Right kidney (tissue), 1 donor: ENCODE measurements around the gene PROB1.
"Not testable (repeated sequence)": the region's sequence is repeated elsewhere in the genome, so short reads cannot be mapped to it uniquely, and the experiment has no call there.

ENCODE experiments used
- DNase-seq: peaks from one replicate; pipeline ENCODE4 v3.0.0-alpha.2; 2016

The PROB1 gene

GRCh38 chr5:139392678-139393496, 2.0 kb downstream of the PROB1 start:
- DNase-seq = peak; percentile 81

GRCh38 chr5:139392324-139392677, 2.6 kb downstream of the PROB1 start:
- DNase-seq = peak; percentile 77

- no peak for DNase-seq
Measured at GRCh38 chr5:139391570-139392323, 3.2 kb downstream of the PROB1 start.

GRCh38 chr5:139390639-139391569, 4.0 kb downstream of the PROB1 start:
- DNase-seq = no peak

GRCh38 chr5:139389701-139390638, 4.9 kb downstream of the PROB1 start, which contains the start of gene MZB1:
MZB1 (minus strand) TSS chr5:139389913; CDS start chr5:139389856, 57 bp downstream.
- no peak for DNase-seq

- peak; percentile 43 for DNase-seq
Measured at GRCh38 chr5:139388198-139388821, 6.6 kb downstream of the PROB1 start.

- DNase-seq = no peak
Measured at GRCh38 chr5:139387611-139388197, 7.2 kb downstream of the PROB1 start.

- DNase-seq = not testable (repeated sequence)
Measured at GRCh38 chr5:139386956-139387355, 7.9 kb downstream of the PROB1 start.

GRCh38 chr5:139386050-139386438, 8.9 kb downstream of the PROB1 start:
- no peak for DNase-seq

- no peak for DNase-seq
Measured at GRCh38 chr5:139385061-139386049, 9.5 kb downstream of the PROB1 start.

GRCh38 chr5:139384591-139385051, 10.3 kb downstream of the PROB1 start:
- DNase-seq = no peak

GRCh38 chr5:139383993-139384590, 10.8 kb downstream of the PROB1 start:
- DNase-seq = no peak

GRCh38 chr5:139383275-139383992, 11.5 kb downstream of the PROB1 start, which contains the start of gene SLC23A1:
SLC23A1 (minus strand) TSS chr5:139383297; CDS start chr5:139383253, 44 bp downstream.
- no peak for DNase-seq

- DNase-seq = no peak
Measured at GRCh38 chr5:139382807-139383206, 12.1 kb downstream of the PROB1 start.

- DNase-seq = no peak
Measured at GRCh38 chr5:139381837-139382761, 12.8 kb downstream of the PROB1 start.

GRCh38 chr5:139379626-139380449, 15.1 kb downstream of the PROB1 start:
- no peak for DNase-seq
